ENCODE results near the gene BCR.
A peak's percentile ranks its signal among the peaks of the same experiment; 100 is the strongest.
"Not testable (repeated sequence)": the region's sequence is repeated elsewhere in the genome, so short reads cannot be mapped to it uniquely, and the experiment has no call there.

BCR gene

GRCh38 chr22:23300476-23300875, 120.2 kb downstream of the BCR start:
- DNase-seq, result no peak

GRCh38 chr22:23301591-23301990, 121.3 kb downstream of the BCR start:
- no peak for DNase-seq

GRCh38 chr22:23302171-23303002, 122.1 kb downstream of the BCR start:
- no peak for DNase-seq

- DNase-seq, result peak; percentile 68
Observed at GRCh38 chr22:23305321-23305910, 125.1 kb downstream of the BCR start.

GRCh38 chr22:23305922-23306374, 125.6 kb downstream of the BCR start:
- peak; percentile 95 for DNase-seq

GRCh38 chr22:23306438-23306921, 126.2 kb downstream of the BCR start:
- no peak for DNase-seq

- no peak for DNase-seq
Observed at GRCh38 chr22:23306926-23307325, 126.6 kb downstream of the BCR start.

- DNase-seq, result not testable (repeated sequence)
Observed at GRCh38 chr22:23307511-23307910, 127.2 kb downstream of the BCR start.

- DNase-seq, result not testable (repeated sequence)
Observed at GRCh38 chr22:23309261-23309660, 129.0 kb downstream of the BCR start.

GRCh38 chr22:23310443-23311097, 130.3 kb downstream of the BCR start:
- DNase-seq, result not testable (repeated sequence)

GRCh38 chr22:23311635-23312420, 131.5 kb downstream of the BCR start:
- not testable (repeated sequence) for DNase-seq

GRCh38 chr22:23313791-23314567, 133.7 kb downstream of the BCR start:
- no peak for DNase-seq

GRCh38 chr22:23315341-23315917, 135.1 kb downstream of the BCR start:
- DNase-seq, result peak; percentile 53

GRCh38 chr22:23316596-23316995, 136.3 kb downstream of the BCR start:
- not testable (repeated sequence) for DNase-seq

GRCh38 chr22:23318316-23318715, 138.0 kb downstream of the BCR start:
- DNase-seq, result not testable (repeated sequence)

- not testable (repeated sequence) for DNase-seq
Observed at GRCh38 chr22:23322497-23323080, 142.3 kb downstream of the BCR start.

- not testable (repeated sequence) for DNase-seq
Observed at GRCh38 chr22:23323960-23324688, 143.8 kb downstream of the BCR start.

- no peak for DNase-seq
Observed at GRCh38 chr22:23325183-23325582, 144.9 kb downstream of the BCR start.

GRCh38 chr22:23333822-23334221, 153.5 kb downstream of the BCR start:
- not testable (repeated sequence) for DNase-seq

- DNase-seq, result not testable (repeated sequence)
Observed at GRCh38 chr22:23337672-23338071, 157.4 kb downstream of the BCR start.

Data from midbrain (tissue), 1 donor.